H7 (cell line): ENCODE measurements around the gene ANP32D. TPM values are rescaled to one million over a fixed set of nuclear protein-coding genes. Genes with fewer than 3 reads are reported as not detected.
"Not testable (repeated sequence)": the region's sequence is repeated elsewhere in the genome, so short reads cannot be mapped to it uniquely, and the experiment has no call there.

Experiments
- DNase-seq: peaks from one replicate; pipeline ENCODE4 v3.0.0; 2012
- H3K27me3 ChIP-seq: 2 replicates; pipeline ENCODE4 v1.6.0; 2011; ENCODE audit warnings: mild to moderate bottlenecking, low read length; ENCODE audit not compliant: control insufficient read depth, insufficient read depth
- H3K36me3 ChIP-seq: replicated peaks from 2 replicates; pipeline ENCODE4 v1.5.1; 2011; ENCODE audit warnings: low read length; ENCODE audit not compliant: control insufficient read depth, insufficient read depth
- H3K4me3 ChIP-seq: 2 replicates; pipeline ENCODE4 v1.5.1; 2011; ENCODE audit warnings: low read depth, mild to moderate bottlenecking, control low read depth, low read length, moderate library complexity; ENCODE audit not compliant: insufficient read depth
- total RNA-seq: library from RNA; depleted of rRNA; stranded (reverse); fragments of >200 nt; shearing (Covaris generic); gene quantifications from 2 replicates; pipeline ENCODE4 v1.2.3, GENCODE V29; 2014; rRNA removed

The ANP32D gene
- total RNA-seq: not detected in 2 replicates

GRCh38 chr12:48472259-48472658, at the start of gene ANP32D:
ANP32D (plus strand) TSS chr12:48472559; CDS start chr12:48472665, 106 bp downstream.
- H3K4me3 ChIP-seq: no peak within 1 kb of the TSS
- H3K36me3 ChIP-seq: no peaks in the 10 kb centered on the region
- DNase-seq: no peak
- no peaks in the 10 kb centered on the region for H3K27me3 ChIP-seq

- Histone ChIP-seq H3K4me3 (no peak overlapping the region), H3K36me3 (no peaks in the 10 kb centered on the region), H3K27me3 (peaks cover 7% of the 10 kb centered on the region; the same call in 1 of the 2 replicates)
- no peak for DNase-seq
Observed at GRCh38 chr12:48423171-48423570, 49.2 kb upstream of the ANP32D start.

GRCh38 chr12:48424644-48425043, 47.7 kb upstream of the ANP32D start:
- H3K27me3 ChIP-seq: peaks cover 4% of the 10 kb centered on the region; the same call in 1 of the 2 replicates
- no peak for DNase-seq

GRCh38 chr12:48434016-48434415, 38.3 kb upstream of the ANP32D start:
- not testable (repeated sequence) for H3K36me3 ChIP-seq, DNase-seq, H3K4me3 ChIP-seq, H3K27me3 ChIP-seq

More at GRCh38 chr12:48424644-48425043, 47.7 kb upstream of the ANP32D start:
- Histone ChIP-seq H3K36me3 (no peaks in the 10 kb centered on the region), H3K4me3 (no peak overlapping the region)

- Histone ChIP-seq H3K4me3 (no peak overlapping the region), H3K36me3 (no peaks in the 10 kb centered on the region), H3K27me3 (no peaks in the 10 kb centered on the region)
- DNase-seq: no peak
Observed at GRCh38 chr12:48441069-48441468, 31.3 kb upstream of the ANP32D start.

GRCh38 chr12:48442179-48442847, 30.0 kb upstream of the ANP32D start:
- DNase-seq: peak; percentile 32
- H3K27me3 ChIP-seq: no peaks in the 10 kb centered on the region
- no peaks in the 10 kb centered on the region for H3K36me3 ChIP-seq

GRCh38 chr12:48445538-48445937, 26.8 kb upstream of the ANP32D start:
- Histone ChIP-seq H3K27me3 (no peaks in the 10 kb centered on the region), H3K36me3 (no peaks in the 10 kb centered on the region), H3K4me3 (no peak overlapping the region)
- DNase-seq: no peak

More at GRCh38 chr12:48442179-48442847, 30.0 kb upstream of the ANP32D start:
- no peak overlapping the region for H3K4me3 ChIP-seq

- no peaks in the 10 kb centered on the region for H3K36me3 ChIP-seq
- DNase-seq: peak; percentile 35
- H3K27me3 ChIP-seq: no peaks in the 10 kb centered on the region
- H3K4me3 ChIP-seq: no peak overlapping the region
Observed at GRCh38 chr12:48446161-48446776, 26.1 kb upstream of the ANP32D start.

- Histone ChIP-seq H3K27me3 (no peaks in the 10 kb centered on the region), H3K4me3 (no peak overlapping the region), H3K36me3 (no peaks in the 10 kb centered on the region)
- no peak for DNase-seq
Observed at GRCh38 chr12:48447755-48448154, 24.6 kb upstream of the ANP32D start.

GRCh38 chr12:48451372-48451771, 21.0 kb upstream of the ANP32D start:
- H3K4me3 ChIP-seq: no peak overlapping the region
- no peaks in the 10 kb centered on the region for H3K36me3 ChIP-seq

GRCh38 chr12:48452961-48453360, 19.4 kb upstream of the ANP32D start:
- not testable (repeated sequence) for H3K27me3 ChIP-seq, DNase-seq, H3K36me3 ChIP-seq, H3K4me3 ChIP-seq

More at GRCh38 chr12:48451372-48451771, 21.0 kb upstream of the ANP32D start:
- no peak for DNase-seq
- H3K27me3 ChIP-seq: no peaks in the 10 kb centered on the region; the same call in 1 of the 2 replicates

GRCh38 chr12:48454667-48455066, 17.7 kb upstream of the ANP32D start:
- Histone ChIP-seq H3K36me3 (no peaks in the 10 kb centered on the region), H3K4me3 (no peak overlapping the region), H3K27me3 (no peaks in the 10 kb centered on the region; the same call in 1 of the 2 replicates)
- no peak for DNase-seq

GRCh38 chr12:48455116-48455515, 17.2 kb upstream of the ANP32D start:
- H3K36me3 ChIP-seq: no peaks in the 10 kb centered on the region
- no peak overlapping the region for H3K4me3 ChIP-seq
- H3K27me3 ChIP-seq: no peaks in the 10 kb centered on the region; the same call in 1 of the 2 replicates
- DNase-seq: no peak

GRCh38 chr12:48459259-48459658, 13.1 kb upstream of the ANP32D start:
- Histone ChIP-seq H3K27me3 (no peaks in the 10 kb centered on the region; the same call in 1 of the 2 replicates), H3K36me3 (no peaks in the 10 kb centered on the region), H3K4me3 (no peak overlapping the region)
- DNase-seq: no peak

GRCh38 chr12:48469027-48469426, 3.3 kb upstream of the ANP32D start:
- H3K36me3 ChIP-seq, H3K4me3 ChIP-seq, DNase-seq, H3K27me3 ChIP-seq: not testable (repeated sequence)
